Spinal cord (tissue), 10 donors: ENCODE measurements around the gene SH3BP4. TPM values are rescaled to one million over a fixed set of nuclear protein-coding genes. Genes with fewer than 3 reads are reported as not detected.

ENCODE experiments used
- DNase-seq, 6 donors: peaks; one replicate each; pipeline versions ENCODE4 v3.0.0 to v3.0.0-alpha.2; 2013 to 2015; ENCODE audit warnings: low spot score in 6 of 6, low read depth in 4 of 6
- H3K27ac ChIP-seq: one replicate; pipeline ENCODE4 v1.5.1; 2013; ENCODE audit warnings: low read depth, low read length, control low read depth
- H3K27me3 ChIP-seq: one replicate; pipeline ENCODE4 v1.6.1; 2013; ENCODE audit warnings: low read length; ENCODE audit not compliant: control insufficient read depth, insufficient read depth
- H3K36me3 ChIP-seq: one replicate; pipeline ENCODE4 v1.6.1; 2013; ENCODE audit warnings: low read length; ENCODE audit not compliant: control insufficient read depth, insufficient read depth
- H3K4me1 ChIP-seq: one replicate; pipeline ENCODE4 v1.6.1; 2013; ENCODE audit warnings: low read length; ENCODE audit not compliant: control insufficient read depth, insufficient read depth
- H3K4me3 ChIP-seq: one replicate; pipeline ENCODE4 v1.5.1; 2013; ENCODE audit warnings: low read depth, low read length, control low read depth
- H3K9me3 ChIP-seq: one replicate; pipeline ENCODE4 v1.6.1; 2013; ENCODE audit warnings: low read length; ENCODE audit not compliant: control insufficient read depth, insufficient read depth
- WGBS: methylation state at CpG from one replicate; pipeline ENCODE4 v1.1.5; 2013; ENCODE audit warnings: missing lambda C conversion rate; ENCODE audit not compliant: insufficient coverage; 5-methylcytosine and 5-hydroxymethylcytosine counted together
- polyA plus RNA-seq, 2 donors: library from polyadenylated mRNA; unstranded; fragments of 120-200 nt; gene quantifications; one replicate each; pipeline ENCODE4 v1.2.1, GENCODE V29; 2013; ENCODE audit not compliant: insufficient read length in 2 of 2
- total RNA-seq, 2 donors: library from RNA; depleted of rRNA in 1 of 2; stranded (reverse); fragments of 120-200 nt in 1 of 2; fragments of >200 nt in 1 of 2; gene quantifications; one replicate each; pipeline versions ENCODE4 v1.2.3 to v1.2.4, GENCODE V29; 2013 to 2014
- donor health status: healthy.

Gene SH3BP4
- total and polyA plus RNA-seq, 4 donors = 13.9 to 29.6 (median 27.0) TPM

- no peaks in the 10 kb centered on the region for H3K27me3 ChIP-seq
- no peak overlapping the region for H3K27ac ChIP-seq
- no peak overlapping the region for H3K4me3 ChIP-seq
- DNase-seq = peak in 2 of 6 donors; percentile 58 to 92
- peaks cover 6% of the 10 kb centered on the region for H3K36me3 ChIP-seq
- H3K4me1 ChIP-seq = peaks cover 58% of the 10 kb centered on the region
- no peaks in the 10 kb centered on the region for H3K9me3 ChIP-seq
- 50% methylated on average over 19 of the region's 20 CpGs for WGBS
Observed at GRCh38 chr2:235024931-235025773, 73.3 kb downstream of the SH3BP4 start.

- H3K9me3 ChIP-seq = no peaks in the 10 kb centered on the region
- DNase-seq = no peak
- H3K36me3 ChIP-seq = peaks cover 6% of the 10 kb centered on the region
- H3K4me3 ChIP-seq = no peak overlapping the region
- H3K27me3 ChIP-seq = no peaks in the 10 kb centered on the region
- H3K4me1 ChIP-seq = peaks cover 66% of the 10 kb centered on the region
- WGBS = 83% methylated on average over 10 of the region's 11 CpGs
- H3K27ac ChIP-seq = no peak overlapping the region
Observed at GRCh38 chr2:235025800-235026536, 74.2 kb downstream of the SH3BP4 start.

DNA sequence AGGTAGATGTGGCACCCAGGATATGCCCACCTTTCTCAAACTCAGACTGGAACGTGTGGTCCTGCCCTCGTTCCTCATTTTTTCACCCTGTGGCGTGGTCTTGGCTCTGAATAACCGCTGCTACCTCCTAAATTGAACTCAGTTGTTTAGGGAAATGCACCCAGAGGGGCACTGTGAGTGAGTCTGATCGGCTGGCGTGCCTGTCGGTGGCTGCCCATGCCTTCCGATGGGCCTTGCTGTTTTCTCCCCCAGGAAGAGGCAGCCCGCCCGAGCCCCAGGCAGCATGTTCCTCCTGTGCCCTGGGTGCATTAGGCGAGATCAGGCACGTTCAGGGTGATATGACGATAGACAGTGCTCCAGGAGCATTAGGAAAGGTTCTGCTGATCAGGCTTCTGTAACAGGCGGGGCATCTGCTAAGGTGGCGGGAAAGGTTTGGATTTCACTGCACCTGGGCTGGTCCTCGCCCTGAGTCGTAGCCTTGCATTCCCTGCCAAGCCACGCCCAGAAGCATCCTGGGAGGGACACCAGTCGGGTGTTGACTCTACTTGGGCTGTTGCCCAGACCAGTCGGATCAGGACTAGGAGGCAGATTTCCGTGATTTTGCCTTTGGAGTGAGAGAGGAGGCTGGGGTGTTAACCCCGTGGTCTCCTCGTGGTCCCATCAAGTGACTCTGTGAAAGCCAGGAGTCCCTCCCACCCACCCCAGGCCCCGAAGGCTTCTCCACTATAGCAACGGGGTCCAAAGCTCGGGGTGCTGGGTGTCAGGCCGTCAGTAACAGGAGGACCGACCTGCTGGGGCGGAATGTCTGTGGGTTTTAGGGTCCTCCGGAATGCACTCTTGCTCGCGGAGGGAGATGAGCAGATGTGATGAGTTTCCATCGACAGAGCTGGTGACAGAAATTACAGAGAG is 75.1 kb downstream of the SH3BP4 start:
- 81% methylated on average over 22 of the region's 33 CpGs for WGBS
- peaks cover 76% of the 10 kb centered on the region for H3K4me1 ChIP-seq
- DNase-seq = peak in 1 of 6 donors; percentile 68

GRCh38 chr2:235027558-235028214 is 75.9 kb downstream of the SH3BP4 start:
- Histone ChIP-seq H3K4me1 (peaks cover 83% of the 10 kb centered on the region), H3K9me3 (no peaks in the 10 kb centered on the region), H3K27ac (no peak overlapping the region), H3K27me3 (no peaks in the 10 kb centered on the region), H3K36me3 (peaks cover 18% of the 10 kb centered on the region), H3K4me3 (no peak overlapping the region)
- 52% methylated on average over 17 of the region's 21 CpGs for WGBS
- DNase-seq = peak in 1 of 6 donors; percentile 65

More for the DNA sequence above, 75.1 kb downstream of the SH3BP4 start:
- Histone ChIP-seq H3K27me3 (no peaks in the 10 kb centered on the region), H3K9me3 (no peaks in the 10 kb centered on the region), H3K36me3 (peaks cover 12% of the 10 kb centered on the region), H3K27ac (no peak overlapping the region), H3K4me3 (no peak overlapping the region)

- Histone ChIP-seq H3K27me3 (no peaks in the 10 kb centered on the region), H3K9me3 (no peaks in the 10 kb centered on the region), H3K27ac (no peak overlapping the region), H3K36me3 (peaks cover 18% of the 10 kb centered on the region), H3K4me1 (peaks cover 93% of the 10 kb centered on the region), H3K4me3 (no peak overlapping the region)
- WGBS = 96% methylated on average over 4 of the region's 4 CpGs
- no peak for DNase-seq
Observed at GRCh38 chr2:235028646-235029045, 76.8 kb downstream of the SH3BP4 start.

- Histone ChIP-seq H3K4me3 (no peak overlapping the region), H3K27me3 (no peaks in the 10 kb centered on the region), H3K36me3 (peaks cover 18% of the 10 kb centered on the region), H3K27ac (no peak overlapping the region), H3K9me3 (no peaks in the 10 kb centered on the region), H3K4me1 (peaks cover 96% of the 10 kb centered on the region)
- 88% methylated on average over 6 of the region's 7 CpGs for WGBS
- no peak for DNase-seq
Observed at GRCh38 chr2:235029054-235029453, 77.2 kb downstream of the SH3BP4 start.

DNA sequence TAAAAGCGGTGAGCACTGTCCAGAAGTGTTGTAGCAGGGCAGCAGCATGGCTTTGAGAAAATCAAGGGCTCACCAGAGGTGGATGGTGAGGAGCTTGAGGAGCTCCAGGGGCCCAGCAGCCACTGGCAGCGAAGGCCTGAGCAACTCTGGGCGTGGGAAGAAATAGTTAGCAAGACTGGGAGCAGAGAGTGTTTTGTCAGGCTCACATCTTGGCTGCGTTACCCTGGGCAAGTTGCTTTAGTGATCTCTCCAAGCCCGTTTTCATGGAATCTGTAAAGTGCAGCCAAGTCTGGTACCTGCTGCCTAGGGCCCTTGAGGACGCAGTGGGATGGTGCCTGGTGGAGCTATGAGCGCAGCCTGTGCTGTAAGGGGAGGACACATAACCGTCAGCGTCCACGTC is 78.3 kb downstream of the SH3BP4 start:
- WGBS = 69% methylated on average over 10 of the region's 10 CpGs
- Histone ChIP-seq H3K4me3 (no peak overlapping the region), H3K36me3 (peaks cover 21% of the 10 kb centered on the region), H3K27me3 (no peaks in the 10 kb centered on the region), H3K9me3 (no peaks in the 10 kb centered on the region), H3K27ac (no peak overlapping the region), H3K4me1 (peaks cover 97% of the 10 kb centered on the region)
- DNase-seq = no peak

GRCh38 chr2:235030936-235031335 is 79.1 kb downstream of the SH3BP4 start:
- no peaks in the 10 kb centered on the region for H3K9me3 ChIP-seq
- H3K27ac ChIP-seq = no peak overlapping the region
- DNase-seq = no peak
- peaks cover 21% of the 10 kb centered on the region for H3K36me3 ChIP-seq
- 27% methylated on average over 2 of the region's 4 CpGs for WGBS
- no peak overlapping the region for H3K4me3 ChIP-seq
- peaks cover 89% of the 10 kb centered on the region for H3K4me1 ChIP-seq
- no peaks in the 10 kb centered on the region for H3K27me3 ChIP-seq
